ENCODE measurements around the gene TMBIM1.

DNA sequence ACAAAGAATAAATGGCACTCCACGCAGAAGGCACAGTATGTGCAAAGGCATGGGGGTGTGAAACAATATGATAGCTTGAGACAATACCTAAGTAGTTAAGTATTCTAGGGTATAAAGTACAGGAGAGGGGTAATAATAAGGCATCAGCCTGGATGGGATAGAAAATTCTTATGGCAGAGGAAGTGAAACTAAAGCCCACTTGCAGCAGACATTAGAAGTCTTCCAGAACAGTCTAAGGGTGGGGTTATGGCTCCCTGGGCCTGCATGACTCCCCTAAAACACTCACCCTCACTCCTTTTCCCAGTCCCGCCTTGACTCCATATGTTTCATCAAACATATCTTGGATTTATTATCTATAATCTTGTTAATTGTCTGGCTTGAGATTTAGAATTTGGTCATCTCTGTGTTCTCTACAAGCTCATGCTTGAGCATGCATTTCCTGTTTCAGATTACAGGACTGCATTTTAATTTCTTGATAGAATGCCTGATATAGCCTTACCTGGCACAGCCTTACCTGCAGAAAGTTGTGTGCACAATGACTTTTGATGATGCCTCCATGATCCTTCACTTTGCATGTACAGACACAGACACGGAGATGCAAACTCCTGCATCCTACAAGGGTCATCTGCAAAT is 28.5 kb upstream of the TMBIM1 start:
- TF ChIP-seq, protein P1, sequence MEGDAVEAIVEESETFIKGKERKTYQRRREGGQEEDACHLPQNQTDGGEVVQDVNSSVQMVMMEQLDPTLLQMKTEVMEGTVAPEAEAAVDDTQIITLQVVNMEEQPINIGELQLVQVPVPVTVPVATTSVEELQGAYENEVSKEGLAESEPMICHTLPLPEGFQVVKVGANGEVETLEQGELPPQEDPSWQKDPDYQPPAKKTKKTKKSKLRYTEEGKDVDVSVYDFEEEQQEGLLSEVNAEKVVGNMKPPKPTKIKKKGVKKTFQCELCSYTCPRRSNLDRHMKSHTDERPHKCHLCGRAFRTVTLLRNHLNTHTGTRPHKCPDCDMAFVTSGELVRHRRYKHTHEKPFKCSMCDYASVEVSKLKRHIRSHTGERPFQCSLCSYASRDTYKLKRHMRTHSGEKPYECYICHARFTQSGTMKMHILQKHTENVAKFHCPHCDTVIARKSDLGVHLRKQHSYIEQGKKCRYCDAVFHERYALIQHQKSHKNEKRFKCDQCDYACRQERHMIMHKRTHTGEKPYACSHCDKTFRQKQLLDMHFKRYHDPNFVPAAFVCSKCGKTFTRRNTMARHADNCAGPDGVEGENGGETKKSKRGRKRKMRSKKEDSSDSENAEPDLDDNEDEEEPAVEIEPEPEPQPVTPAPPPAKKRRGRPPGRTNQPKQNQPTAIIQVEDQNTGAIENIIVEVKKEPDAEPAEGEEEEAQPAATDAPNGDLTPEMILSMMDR (conservative IDR thresholded peaks at IDR 0.05 in 1 of 2, IDR thresholded peaks at IDR 0.05 in 1 of 2; ENCODE audit: low read depth in 1 of 2, low read length in 2 of 2), result no peak
- no peak for TF ChIP-seq EZH2 (IDR thresholded peaks at IDR 0.05; ENCODE audit: low read length, missing control alignments)

All from fibroblast of lung (primary cell).